GM20000 (cell line): ENCODE measurements around the gene PNKP.

Source experiments
- DNase-seq: peaks from one replicate; pipeline ENCODE4 v3.0.0; 2012; ENCODE audit warnings: low spot score
- CTCF ChIP-seq: IDR thresholded peaks from 2 replicates; pipeline ENCODE4 v1.5.1; 2012; ENCODE audit warnings: mild to moderate bottlenecking, control low read depth; ENCODE audit errors: extremely low read depth, missing control alignments

PNKP gene

GRCh38 chr19:49877879-49878743 lies 10.7 kb upstream of the PNKP start:
- DNase-seq: peak; percentile 97
- no peak for TF ChIP-seq CTCF

- DNase-seq: peak; percentile 95
- TF ChIP-seq CTCF: no peak
Observed at GRCh38 chr19:49877020-49877878, 9.9 kb upstream of the PNKP start, which contains the start of the genes AKT1S1 and TBC1D17. TSS of gene AKT1S1 (minus strand) at chr19:49877355. CDS start at chr19:49873295, 4,060 bp downstream. TSS of gene TBC1D17 (plus strand) at chr19:49877702. CDS start at chr19:49877724, 22 bp downstream.

GRCh38 chr19:49876422-49877019 lies 9.1 kb upstream of the PNKP start:
- peak; percentile 89 for DNase-seq
- TF ChIP-seq CTCF: no peak

- peak; percentile 68 for DNase-seq
- TF ChIP-seq CTCF: no peak
Observed at GRCh38 chr19:49875857-49876421, 8.6 kb upstream of the PNKP start.

- no peak for DNase-seq
- TF ChIP-seq CTCF: no peak
Observed at GRCh38 chr19:49875177-49875576, 7.8 kb upstream of the PNKP start.

- TF ChIP-seq CTCF: no peak
- no peak for DNase-seq
Observed at GRCh38 chr19:49874503-49875157, 7.3 kb upstream of the PNKP start.
